ENCODE results near the gene RNF213. TPM values are rescaled to one million over a fixed set of nuclear protein-coding genes. Genes with fewer than 3 reads are reported as not detected.

The RNF213 gene
- total RNA-seq, 4 donors from 2014 or later: 90.5 to 186 (median 142) TPM

DNA sequence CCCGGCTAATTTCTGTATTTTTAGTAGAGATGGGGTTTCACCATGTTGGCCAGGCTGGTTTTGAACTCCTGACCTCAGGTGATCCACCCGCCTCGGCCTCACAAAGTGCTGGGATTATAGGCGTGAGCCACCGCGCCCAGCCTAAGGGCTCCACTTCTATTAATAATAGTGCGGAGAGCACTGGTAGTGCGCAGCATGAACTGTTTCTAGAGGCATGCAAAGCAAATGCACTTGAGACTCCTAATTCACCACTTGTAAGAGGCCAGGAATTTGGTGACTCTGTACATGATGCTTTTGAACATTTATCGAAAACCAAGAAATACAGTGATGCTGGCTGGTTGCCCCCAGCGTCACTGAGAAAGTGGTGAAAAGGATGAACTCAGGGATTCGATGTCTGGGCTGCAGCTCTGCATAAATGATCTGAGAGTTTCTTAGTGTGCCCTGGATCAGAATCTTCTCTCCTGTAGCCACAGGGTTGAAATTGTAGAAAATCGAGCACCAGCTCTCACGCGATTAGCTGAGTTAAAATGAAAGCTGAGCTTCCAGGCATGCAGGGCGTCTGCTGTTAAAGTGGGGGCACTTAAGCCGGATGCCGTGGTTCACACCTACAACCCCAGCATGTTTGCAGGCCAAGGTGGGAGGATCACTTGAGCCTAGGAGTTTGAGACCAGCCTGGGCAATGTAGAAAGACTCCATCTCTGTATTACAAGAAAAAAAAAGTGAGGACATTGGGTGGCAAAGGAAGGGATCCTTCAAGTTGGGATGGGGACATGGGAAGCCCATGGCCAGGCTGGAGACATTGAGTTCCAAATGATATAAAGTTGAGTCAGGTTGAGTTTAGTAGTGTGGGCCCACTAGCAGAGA lies 4.8 kb downstream of the RNF213 start:
- intact Hi-C loops (cut with DNase I; ENCODE audit: low total_unique reads): no loop called here

DNA sequence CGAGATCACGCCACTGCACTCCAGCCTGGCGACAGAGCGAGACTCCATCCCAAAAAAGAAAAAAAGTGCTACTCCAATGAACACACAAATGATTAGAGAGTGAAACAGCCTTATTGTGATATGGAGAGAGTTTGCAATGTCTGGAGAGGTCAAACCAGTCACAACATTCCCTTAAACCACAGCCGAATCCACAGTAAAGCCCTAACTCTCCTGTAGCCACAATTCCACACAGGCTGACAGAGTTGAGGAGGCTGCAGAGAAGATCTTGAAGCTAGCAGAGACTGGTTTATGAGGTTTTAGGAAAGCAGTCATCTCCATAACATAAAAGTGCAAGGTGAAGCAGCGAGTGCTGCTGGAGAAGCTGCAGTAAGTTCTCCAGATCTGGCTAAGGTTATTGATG lies 6.7 kb downstream of the RNF213 start:
- H3K4me3 ChIP-seq: no peak overlapping the region
- no peaks in the 10 kb centered on the region for H3K27me3 ChIP-seq
- H3K27ac ChIP-seq: no peak overlapping the region
- no peak for DNase-seq
- intact Hi-C loops (cut with DNase I; ENCODE audit: low total_unique reads): no loop called here
- TF ChIP-seq, protein P1, sequence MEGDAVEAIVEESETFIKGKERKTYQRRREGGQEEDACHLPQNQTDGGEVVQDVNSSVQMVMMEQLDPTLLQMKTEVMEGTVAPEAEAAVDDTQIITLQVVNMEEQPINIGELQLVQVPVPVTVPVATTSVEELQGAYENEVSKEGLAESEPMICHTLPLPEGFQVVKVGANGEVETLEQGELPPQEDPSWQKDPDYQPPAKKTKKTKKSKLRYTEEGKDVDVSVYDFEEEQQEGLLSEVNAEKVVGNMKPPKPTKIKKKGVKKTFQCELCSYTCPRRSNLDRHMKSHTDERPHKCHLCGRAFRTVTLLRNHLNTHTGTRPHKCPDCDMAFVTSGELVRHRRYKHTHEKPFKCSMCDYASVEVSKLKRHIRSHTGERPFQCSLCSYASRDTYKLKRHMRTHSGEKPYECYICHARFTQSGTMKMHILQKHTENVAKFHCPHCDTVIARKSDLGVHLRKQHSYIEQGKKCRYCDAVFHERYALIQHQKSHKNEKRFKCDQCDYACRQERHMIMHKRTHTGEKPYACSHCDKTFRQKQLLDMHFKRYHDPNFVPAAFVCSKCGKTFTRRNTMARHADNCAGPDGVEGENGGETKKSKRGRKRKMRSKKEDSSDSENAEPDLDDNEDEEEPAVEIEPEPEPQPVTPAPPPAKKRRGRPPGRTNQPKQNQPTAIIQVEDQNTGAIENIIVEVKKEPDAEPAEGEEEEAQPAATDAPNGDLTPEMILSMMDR (IDR thresholded peaks at IDR 0.05): no peak
- no peak for TF ChIP-seq POLR2A (IDR thresholded peaks at IDR 0.05)
- no peaks in the 10 kb centered on the region for H3K9me3 ChIP-seq
- peaks cover 0 to 10% of the 10 kb centered on the region in 2 donors for H3K4me1 ChIP-seq
- no peaks in the 10 kb centered on the region for H3K36me3 ChIP-seq

More for the DNA sequence above, 4.8 kb downstream of the RNF213 start:
- Histone ChIP-seq H3K27me3 (no peaks in the 10 kb centered on the region), H3K4me1 (peaks cover 0 to 10% of the 10 kb centered on the region in 2 donors), H3K9me3 (no peaks in the 10 kb centered on the region), H3K36me3 (no peaks in the 10 kb centered on the region), H3K4me3 (no peak overlapping the region), H3K27ac (no peak overlapping the region)
- DNase-seq: no peak
- TF ChIP-seq, protein P1 (IDR thresholded peaks at IDR 0.05): no peak
- no peak for TF ChIP-seq POLR2A (IDR thresholded peaks at IDR 0.05)

DNA sequence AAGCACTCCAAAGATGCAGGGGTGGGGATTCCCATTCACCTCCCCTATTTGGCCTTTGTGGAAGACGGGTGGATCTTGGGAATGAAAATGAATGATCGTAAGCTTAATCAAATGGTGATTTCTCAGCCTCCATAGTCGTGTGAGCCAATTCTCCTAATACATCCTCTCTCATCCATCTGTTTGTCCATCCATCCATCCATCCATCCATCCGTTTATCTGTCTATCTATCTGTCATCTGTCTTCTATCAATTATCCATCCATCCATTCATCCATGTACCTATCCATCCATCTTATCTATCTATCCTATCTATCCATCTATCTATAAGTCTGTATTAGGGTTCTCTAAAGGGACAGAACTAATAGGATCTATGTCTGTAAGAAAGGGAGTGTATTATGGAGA lies 7.8 kb downstream of the RNF213 start:
- intact Hi-C loops (cut with DNase I; ENCODE audit: low total_unique reads): no loop called here
- Histone ChIP-seq H3K27me3 (no peaks in the 10 kb centered on the region), H3K4me1 (peaks cover 0 to 2% of the 10 kb centered on the region in 2 donors), H3K4me3 (no peak overlapping the region), H3K9me3 (no peaks in the 10 kb centered on the region), H3K36me3 (no peaks in the 10 kb centered on the region), H3K27ac (no peak overlapping the region)
- no peak for TF ChIP-seq POLR2A (IDR thresholded peaks at IDR 0.05)
- TF ChIP-seq, protein P1 (IDR thresholded peaks at IDR 0.05): no peak
- no peak for DNase-seq

DNA sequence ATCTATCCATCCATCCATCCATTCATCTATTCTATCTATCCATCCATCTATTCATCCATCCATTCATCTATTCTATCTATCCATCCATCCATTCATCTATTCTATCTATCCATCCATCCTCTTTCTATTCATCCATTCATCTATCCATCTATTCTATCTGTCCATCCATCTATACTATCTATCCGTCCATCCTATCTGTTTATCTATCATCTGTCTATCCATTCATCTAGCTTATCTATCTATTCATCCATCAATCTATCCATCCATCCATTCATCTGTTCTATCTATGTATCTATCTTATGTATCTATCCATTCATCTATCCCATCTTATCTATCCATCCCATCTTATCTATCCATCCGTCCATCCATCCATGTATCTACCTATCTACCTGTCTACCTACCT lies 8.8 kb downstream of the RNF213 start:
- intact Hi-C loops (cut with DNase I; ENCODE audit: low total_unique reads): no loop called here
- H3K27ac ChIP-seq: no peak overlapping the region
- H3K4me1 ChIP-seq: no peaks in the 10 kb centered on the region
- H3K4me3 ChIP-seq: no peak overlapping the region
- no peaks in the 10 kb centered on the region for H3K27me3 ChIP-seq
- no peaks in the 10 kb centered on the region for H3K36me3 ChIP-seq
- no peak for DNase-seq
- H3K9me3 ChIP-seq: no peaks in the 10 kb centered on the region
- TF ChIP-seq POLR2A (IDR thresholded peaks at IDR 0.05): no peak
- TF ChIP-seq, protein P1 (IDR thresholded peaks at IDR 0.05): no peak

DNA sequence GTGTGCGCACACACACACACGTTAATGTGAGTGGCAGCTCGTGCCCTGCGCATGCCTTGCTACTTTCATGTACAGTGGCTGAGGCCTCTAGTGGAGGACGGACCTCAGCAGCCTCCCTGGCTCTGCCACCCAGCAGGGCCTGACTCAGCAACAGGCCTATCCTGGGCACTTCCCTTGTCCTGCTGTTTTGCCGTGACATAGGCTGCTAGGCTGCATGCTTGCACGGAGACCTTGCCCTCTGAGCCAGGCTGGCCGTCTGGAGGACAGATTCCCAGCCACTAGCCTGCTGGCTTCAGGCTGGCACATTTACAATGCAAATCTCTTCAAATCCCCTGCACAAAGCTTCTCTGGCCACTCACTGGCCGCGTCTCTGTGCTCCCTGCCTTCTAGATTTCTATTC lies 9.5 kb downstream of the RNF213 start:
- no peaks in the 10 kb centered on the region for H3K9me3 ChIP-seq
- H3K4me3 ChIP-seq: no peak overlapping the region
- no peak for TF ChIP-seq POLR2A (IDR thresholded peaks at IDR 0.05)
- TF ChIP-seq, protein P1 (IDR thresholded peaks at IDR 0.05): no peak
- intact Hi-C loops (cut with DNase I; ENCODE audit: low total_unique reads): no loop called here
- H3K36me3 ChIP-seq: no peaks in the 10 kb centered on the region
- no peaks in the 10 kb centered on the region for H3K4me1 ChIP-seq
- no peak overlapping the region for H3K27ac ChIP-seq
- no peaks in the 10 kb centered on the region for H3K27me3 ChIP-seq
- no peak for DNase-seq
